HCT116 (cell line): ENCODE measurements around the gene KCNJ8. TPM values are rescaled to one million over a fixed set of nuclear protein-coding genes. Genes with fewer than 3 reads are reported as not detected.

Source experiments
- ATAC-seq: fragments of 200-7000 bp; cut with Tn5 transposase; 2 replicates; pipeline ENCODE4 v1.9.1; 2020; ENCODE audit warnings: mild to moderate bottlenecking, moderate library complexity
- BruUV-seq: library from RNA; stranded (reverse); fragments of 400-500 nt; replicated peaks from 2 replicates; lab custom pipeline; 2021; lab: Mats Ljungman, UMichigan
- CTCF ChIA-PET: fragments of 300-600 bp; sonication (Branson Sonifier 250); formaldehyde crosslinking; loops from one replicate; lab custom pipeline; 2021; ENCODE audit warnings: antibody characterized with exemption; lab: Charles Lee
- POLR2A ChIA-PET: fragments of 300-600, 350-600 bp; sonication (Branson Sonifier 250); formaldehyde crosslinking; loops from one replicate; lab custom pipeline; 2021; ENCODE audit warnings: antibody characterized with exemption; lab: Charles Lee
- RAD21 ChIA-PET, 2 experiments: fragments of 300-600 bp; sonication (Branson Sonifier 250); formaldehyde crosslinking; loops; one replicate each; lab custom pipeline; 2023; ENCODE audit warnings: low total read pairs in 2 of 2; ENCODE audit not compliant: uncharacterized antibody in 2 of 2, unreplicated experiment in 2 of 2, low non-redundant PET in 1 of 2; lab: Charles Lee
- DNase-seq: peaks from one replicate; pipeline ENCODE4 v3.0.0-alpha.2; 2010; ENCODE audit warnings: low read depth, low spot score
- H2AFZ ChIP-seq: fragments of 200-600 bp; shearing (Covaris generic), sonication (generic); 2 replicates; pipeline ENCODE4 v1.6.1; 2017; ENCODE audit warnings: low read depth, mixed run types, mixed read lengths, antibody characterized with exemption, low read length; ENCODE audit not compliant: poor library complexity, severe bottlenecking
- H3K27ac ChIP-seq: 2 replicates; pipeline ENCODE4 v1.5.1; 2012; ENCODE audit warnings: low read depth, low read length
- H3K27me3 ChIP-seq: fragments of 200-600 bp; sonication (generic); 2 replicates; pipeline ENCODE4 v1.6.1; 2016; ENCODE audit warnings: mixed run types, low read length, mixed read lengths; ENCODE audit not compliant: insufficient read depth
- H3K36me3 ChIP-seq, 2 experiments: fragments of 200-500 bp in 1 of 2; fragments of 200-600 bp in 1 of 2; sonication (Bioruptor generic) in 1 of 2; sonication (generic) in 1 of 2; 2 replicates each; pipeline versions ENCODE4 v1.5.1 to v1.6.1; 2014 to 2016; ENCODE audit warnings: low read length in 2 of 2, inconsistent platforms in 1 of 2, mixed read lengths in 1 of 2, mixed run types in 1 of 2; ENCODE audit not compliant: insufficient read depth in 2 of 2, control insufficient read depth in 1 of 2
- H3K4me1 ChIP-seq, 2 experiments: fragments of 200-600 bp in 1 of 2; sonication (generic) in 1 of 2; 2 replicates each; pipeline versions ENCODE4 v1.5.1 to v1.6.1; 2012 to 2017; ENCODE audit warnings: low read length in 2 of 2, inconsistent platforms in 1 of 2, mild to moderate bottlenecking in 1 of 2, mixed read lengths in 1 of 2, mixed run types in 1 of 2, moderate library complexity in 1 of 2; ENCODE audit not compliant: insufficient read depth in 2 of 2, control insufficient read depth in 1 of 2
- H3K4me2 ChIP-seq: fragments of 200-600 bp; sonication (generic); 2 replicates; pipeline ENCODE4 v1.6.1; 2017; ENCODE audit warnings: mixed run types, low read length, mixed read lengths
- H3K4me3 ChIP-seq, 2 experiments: fragments of 200-600 bp in 1 of 2; sonication (generic) in 1 of 2; replicated peaks in 1 of 2; 2 replicates each; pipeline ENCODE4 v1.5.1; 2011 to 2016; ENCODE audit warnings: low read length in 2 of 2, control low read depth in 1 of 2, low read depth in 1 of 2, mild to moderate bottlenecking in 1 of 2, mixed read lengths in 1 of 2, mixed run types in 1 of 2
- H3K79me2 ChIP-seq: fragments of 200-600 bp; sonication (generic); 2 replicates; pipeline ENCODE4 v1.6.1; 2017; ENCODE audit warnings: mild to moderate bottlenecking, mixed run types, low read length, moderate library complexity, mixed read lengths; ENCODE audit not compliant: insufficient read depth
- H3K9ac ChIP-seq: fragments of 200-600 bp; sonication (generic); 2 replicates; pipeline ENCODE4 v1.6.1; 2016; ENCODE audit warnings: low read length, mixed read lengths
- H3K9me2 ChIP-seq: fragments of 200-600 bp; sonication (generic), shearing (Covaris generic); 2 replicates; pipeline ENCODE4 v1.6.1; 2017; ENCODE audit warnings: mixed run types, mild to moderate bottlenecking, moderate library complexity; ENCODE audit not compliant: insufficient read depth
- H3K9me3 ChIP-seq, 2 experiments: fragments of 200-500 bp in 1 of 2; fragments of 200-600 bp in 1 of 2; sonication (Bioruptor generic) in 1 of 2; sonication (generic) in 1 of 2; 2 replicates each; pipeline ENCODE4 v1.6.1; 2014 to 2017; ENCODE audit warnings: low read length in 2 of 2, mixed read lengths in 2 of 2, inconsistent platforms in 1 of 2, low read depth in 1 of 2, mild to moderate bottlenecking in 1 of 2, mixed run types in 1 of 2, moderate library complexity in 1 of 2; ENCODE audit not compliant: control insufficient read depth in 1 of 2, insufficient read depth in 1 of 2
- H4K20me1 ChIP-seq: fragments of 200-600 bp; sonication (generic), shearing (Covaris generic); 2 replicates; pipeline ENCODE4 v1.6.1; 2017; ENCODE audit warnings: mixed run types, mild to moderate bottlenecking, moderate library complexity; ENCODE audit not compliant: insufficient read depth
- CBX3 ChIP-seq: IDR thresholded peaks from 2 replicates; pipeline ENCODE4 v1.6.1; 2012; ENCODE audit warnings: low read depth
- EGR1 ChIP-seq: IDR thresholded peaks from 2 replicates; pipeline ENCODE4 v1.6.1; 2012; ENCODE audit warnings: low read depth
- ELF1 ChIP-seq: IDR thresholded peaks from 2 replicates; pipeline ENCODE4 v1.6.1; 2012; ENCODE audit warnings: low read depth, borderline replicate concordance
- EZH2 ChIP-seq: fragments of 200-600 bp; sonication (generic); IDR thresholded peaks from 2 replicates; pipeline ENCODE4 v1.6.1; 2017; ENCODE audit warnings: antibody characterized with exemption, mixed run types
- EZH2phosphoT487 ChIP-seq: fragments of 200-600 bp; IDR thresholded peaks from 2 replicates; pipeline ENCODE4 v1.6.1; 2018; ENCODE audit warnings: antibody characterized with exemption, borderline replicate concordance
- FOSL1 ChIP-seq: IDR thresholded peaks from 2 replicates; pipeline ENCODE4 v1.6.1; 2012; ENCODE audit warnings: low read depth
- JUND ChIP-seq: IDR thresholded peaks from 2 replicates; pipeline ENCODE4 v1.6.1; 2012
- MAX ChIP-seq: IDR thresholded peaks from 2 replicates; pipeline ENCODE4 v1.6.1; 2012
- POLR2AphosphoS5 ChIP-seq: IDR thresholded peaks from 2 replicates; pipeline ENCODE4 v1.6.1; 2011; ENCODE audit warnings: mild to moderate bottlenecking, low read depth, low read length, moderate library complexity
- RAD21 ChIP-seq: IDR thresholded peaks from 2 replicates; pipeline ENCODE4 v1.6.1; 2012; ENCODE audit warnings: low read depth, mild to moderate bottlenecking
- SIN3A ChIP-seq: IDR thresholded peaks from 2 replicates; pipeline ENCODE4 v1.6.1; 2012; ENCODE audit warnings: low read depth
- SP1 ChIP-seq: IDR thresholded peaks from 2 replicates; pipeline ENCODE4 v1.6.1; 2012; ENCODE audit warnings: low read depth
- SRF ChIP-seq: IDR thresholded peaks from 2 replicates; pipeline ENCODE4 v1.6.1; 2012; ENCODE audit warnings: low read depth
- TCF7L2 ChIP-seq: IDR thresholded peaks from 2 replicates; pipeline ENCODE4 v1.7.0; 2011; ENCODE audit warnings: borderline replicate concordance, inconsistent platforms; ENCODE audit not compliant: insufficient read depth, insufficient read length; ENCODE audit errors: extremely low read depth
- YY1 ChIP-seq: IDR thresholded peaks from 2 replicates; pipeline ENCODE4 v1.6.1; 2011; ENCODE audit warnings: low read length, low read depth, moderate library complexity, mild to moderate bottlenecking; ENCODE audit not compliant: insufficient replicate concordance; ENCODE audit errors: extremely low read depth
- ZBTB33 ChIP-seq: IDR thresholded peaks from 2 replicates; pipeline ENCODE4 v1.6.1; 2011; ENCODE audit warnings: mild to moderate bottlenecking, low read length, moderate library complexity; ENCODE audit not compliant: insufficient replicate concordance; ENCODE audit errors: extremely low read depth
- ZFX ChIP-seq: fragments of 450-650 bp; IDR thresholded peaks from 2 replicates; pipeline ENCODE4 v1.6.1; 2017
- ZNF274 ChIP-seq: fragments of 200-500 bp; sonication (Bioruptor generic); IDR thresholded peaks from 2 replicates; pipeline ENCODE4 v1.6.1; 2014; ENCODE audit warnings: mild to moderate bottlenecking, low read depth, low read length, inconsistent platforms
- intact Hi-C: fragments of 100-400 bp; cut with micrococcal nuclease; formaldehyde crosslinking; loops from 2 replicates; pipeline ENCODE4 v1.10.0; 2022
- total RNA-seq: library from RNA; stranded (reverse); gene quantifications from one replicate; pipeline ENCODE4 v1.2.1, GENCODE V29; 2021; ENCODE audit not compliant: unreplicated experiment
- TF ChIP-seq, protein P1 (sequence below): IDR thresholded peaks from 2 replicates; pipeline ENCODE4 v1.6.1; 2012; ENCODE audit warnings: low read depth
- TF ChIP-seq, protein P2 (sequence below): IDR thresholded peaks from 2 replicates; pipeline ENCODE4 v1.6.1; 2012

KCNJ8 gene
- total RNA-seq, 1 experiment from 2014 or later, result 0.17 TPM

- CTCF ChIA-PET, result no interaction called here
- no peaks in the 10 kb centered on the region for H3K36me3 ChIP-seq
These were observed 23.0 kb downstream of the KCNJ8 start for GRCh38 chr12:21751517-21751916.

More at GRCh38 chr12:21751517-21751916, 23.0 kb downstream of the KCNJ8 start:
- intact Hi-C loops, result no loop called here
- H3K9ac ChIP-seq, result no peak overlapping the region
- H3K9me2 ChIP-seq, result no peaks in the 10 kb centered on the region
- BruUV-seq, result no TSS peak
- no peaks in the 10 kb centered on the region for H3K9me3 ChIP-seq
- H2AFZ ChIP-seq, result no peak overlapping the region
- H4K20me1 ChIP-seq, result no peaks in the 10 kb centered on the region
- H3K27me3 ChIP-seq, result 0 out of 2 replicates have a peak, but pooled peaks cover 3% of the 10 kb centered on the region
- no peaks in the 10 kb centered on the region for H3K4me1 ChIP-seq
- ATAC-seq (no peak), DNase-seq (no peak)
- no peak overlapping the region for H3K27ac ChIP-seq
- RAD21 ChIA-PET, result no interaction called here
- no peak overlapping the region for H3K4me2 ChIP-seq
- no peak overlapping the region for H3K4me3 ChIP-seq
- H3K79me2 ChIP-seq, result no peaks in the 10 kb centered on the region
- TF ChIP-seq, protein P1, sequence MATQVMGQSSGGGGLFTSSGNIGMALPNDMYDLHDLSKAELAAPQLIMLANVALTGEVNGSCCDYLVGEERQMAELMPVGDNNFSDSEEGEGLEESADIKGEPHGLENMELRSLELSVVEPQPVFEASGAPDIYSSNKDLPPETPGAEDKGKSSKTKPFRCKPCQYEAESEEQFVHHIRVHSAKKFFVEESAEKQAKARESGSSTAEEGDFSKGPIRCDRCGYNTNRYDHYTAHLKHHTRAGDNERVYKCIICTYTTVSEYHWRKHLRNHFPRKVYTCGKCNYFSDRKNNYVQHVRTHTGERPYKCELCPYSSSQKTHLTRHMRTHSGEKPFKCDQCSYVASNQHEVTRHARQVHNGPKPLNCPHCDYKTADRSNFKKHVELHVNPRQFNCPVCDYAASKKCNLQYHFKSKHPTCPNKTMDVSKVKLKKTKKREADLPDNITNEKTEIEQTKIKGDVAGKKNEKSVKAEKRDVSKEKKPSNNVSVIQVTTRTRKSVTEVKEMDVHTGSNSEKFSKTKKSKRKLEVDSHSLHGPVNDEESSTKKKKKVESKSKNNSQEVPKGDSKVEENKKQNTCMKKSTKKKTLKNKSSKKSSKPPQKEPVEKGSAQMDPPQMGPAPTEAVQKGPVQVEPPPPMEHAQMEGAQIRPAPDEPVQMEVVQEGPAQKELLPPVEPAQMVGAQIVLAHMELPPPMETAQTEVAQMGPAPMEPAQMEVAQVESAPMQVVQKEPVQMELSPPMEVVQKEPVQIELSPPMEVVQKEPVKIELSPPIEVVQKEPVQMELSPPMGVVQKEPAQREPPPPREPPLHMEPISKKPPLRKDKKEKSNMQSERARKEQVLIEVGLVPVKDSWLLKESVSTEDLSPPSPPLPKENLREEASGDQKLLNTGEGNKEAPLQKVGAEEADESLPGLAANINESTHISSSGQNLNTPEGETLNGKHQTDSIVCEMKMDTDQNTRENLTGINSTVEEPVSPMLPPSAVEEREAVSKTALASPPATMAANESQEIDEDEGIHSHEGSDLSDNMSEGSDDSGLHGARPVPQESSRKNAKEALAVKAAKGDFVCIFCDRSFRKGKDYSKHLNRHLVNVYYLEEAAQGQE, result no peak
- TF ChIP-seq EZH2 (no peak), SRF (no peak), ZBTB33 (no peak), POLR2AphosphoS5 (no peak), FOSL1 (no peak), ZFX (no peak), TCF7L2 (no peak), ZNF274 (no peak), YY1 (no peak), SP1 (no peak), CBX3 (no peak), RAD21 (no peak), ELF1 (no peak), MAX (no peak), JUND (no peak), EZH2phosphoT487 (no peak), SIN3A (no peak), EGR1 (no peak)
- TF ChIP-seq, protein P2, sequence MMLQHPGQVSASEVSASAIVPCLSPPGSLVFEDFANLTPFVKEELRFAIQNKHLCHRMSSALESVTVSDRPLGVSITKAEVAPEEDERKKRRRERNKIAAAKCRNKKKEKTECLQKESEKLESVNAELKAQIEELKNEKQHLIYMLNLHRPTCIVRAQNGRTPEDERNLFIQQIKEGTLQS, result no peak
- TF ChIP-seq, all 23 proteins: peak for 0
- POLR2A ChIA-PET, result no interaction called here
